Left renal pelvis (tissue), 4 donors: ENCODE results near the gene EXOC3L4. TPM values are rescaled to one million over a fixed set of nuclear protein-coding genes. Genes with fewer than 3 reads are reported as not detected.
"Not testable (repeated sequence)": the region's sequence is repeated elsewhere in the genome, so short reads cannot be mapped to it uniquely, and the experiment has no call there.

Source experiments
- DNase-seq, 4 donors: peaks; one replicate each; pipeline ENCODE4 v3.0.0-alpha.2; 2013; ENCODE audit warnings: low read depth in 4 of 4, low spot score in 3 of 4
- polyA plus RNA-seq, 4 donors: library from polyadenylated mRNA; unstranded; fragments of 120-200 nt; gene quantifications; one replicate each; pipeline ENCODE4 v1.2.1, GENCODE V29; 2013; ENCODE audit not compliant: insufficient read length in 4 of 4

EXOC3L4 gene
- polyA plus RNA-seq, 4 donors = 0.70 to 5.3 (median 1.8) TPM

DNA sequence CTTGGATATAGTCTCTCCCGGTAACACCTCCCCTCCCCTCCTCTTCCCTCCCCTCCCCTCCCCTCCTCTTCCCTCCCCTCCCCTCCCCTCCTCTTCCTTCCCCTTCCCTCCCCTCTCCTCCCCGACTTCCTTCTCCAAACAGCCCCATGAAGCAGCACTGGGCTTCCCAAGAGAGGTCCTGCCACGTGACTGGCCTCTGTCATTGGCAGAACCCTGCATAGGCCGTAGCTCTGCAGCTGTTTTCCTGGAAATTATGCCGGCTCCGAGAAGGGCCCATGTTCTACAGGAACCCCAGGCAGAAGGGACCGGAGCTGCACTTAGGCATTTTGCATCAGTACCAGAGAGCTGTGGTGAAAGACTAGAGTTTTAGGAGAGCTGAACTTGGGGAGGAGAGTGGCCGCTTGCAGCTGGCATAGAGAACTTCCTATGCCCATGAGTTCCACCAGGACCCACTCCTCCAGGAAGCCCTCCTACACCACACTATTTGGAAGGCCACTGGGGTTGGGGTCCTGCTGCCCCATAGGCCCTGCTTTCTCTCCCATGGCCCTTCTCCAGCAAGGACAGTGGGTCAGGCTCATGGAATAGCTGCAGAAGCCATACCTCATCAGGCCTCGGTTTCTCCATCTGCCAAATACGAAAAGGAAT, 23.6 kb downstream of the EXOC3L4 start:
- no peak for DNase-seq

DNA sequence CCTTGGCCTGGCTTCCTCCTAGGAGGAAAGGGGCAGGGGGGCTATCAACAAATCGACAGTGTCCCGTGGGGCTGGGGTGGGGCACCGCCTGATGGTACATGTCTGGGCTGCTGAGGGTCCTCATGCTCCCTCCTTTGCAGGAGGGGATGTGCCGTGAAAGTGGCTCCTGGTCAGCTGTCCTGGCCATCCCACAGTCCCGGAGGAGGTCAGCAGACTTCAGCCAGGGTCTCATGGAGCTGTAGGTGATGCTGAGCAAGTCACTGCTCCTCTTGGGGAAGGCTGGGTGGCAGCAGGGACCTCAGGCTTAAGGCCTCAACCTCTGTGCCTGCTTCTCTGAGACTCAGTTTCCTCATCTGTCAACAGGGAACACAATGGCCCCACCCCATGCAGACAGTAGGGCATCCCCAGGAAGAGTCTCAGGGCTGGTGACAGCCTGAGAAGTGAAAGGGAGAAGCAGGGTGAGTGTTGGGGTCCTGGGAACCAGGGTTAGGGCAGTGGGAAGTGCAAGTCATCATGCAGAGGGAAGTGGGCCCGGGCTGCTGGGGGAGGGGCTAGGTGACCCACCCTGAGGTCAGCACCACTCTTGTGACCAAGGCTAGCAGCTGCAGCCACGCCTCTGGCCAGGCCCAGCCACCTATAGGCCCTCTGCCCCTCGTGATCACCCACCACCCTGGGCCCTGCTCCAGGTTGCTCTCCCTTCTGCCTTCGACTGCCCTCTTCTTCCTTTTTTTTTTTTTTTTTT, 24.3 kb downstream of the EXOC3L4 start:
- no peak for DNase-seq

DNA sequence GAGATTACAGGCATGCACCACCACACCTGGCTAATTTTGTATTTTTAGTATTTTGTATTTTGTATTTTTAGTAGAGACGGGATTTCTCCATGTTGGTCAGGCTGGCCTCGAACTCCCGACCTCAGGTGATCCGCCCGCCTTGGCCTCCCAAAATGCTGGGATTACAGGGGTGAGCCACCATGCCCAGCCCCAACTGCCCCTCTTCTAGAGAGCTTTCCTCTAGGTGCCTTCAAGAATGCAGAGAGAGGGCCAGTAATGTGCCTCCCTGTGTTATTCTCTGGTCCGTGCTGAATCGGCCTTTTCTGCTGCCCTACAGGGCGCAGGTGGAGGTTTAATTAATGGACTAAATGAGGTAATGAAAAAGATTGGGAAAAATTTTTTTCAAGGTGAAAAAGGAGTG, 25.0 kb downstream of the EXOC3L4 start:
- not testable (repeated sequence) for DNase-seq

DNA sequence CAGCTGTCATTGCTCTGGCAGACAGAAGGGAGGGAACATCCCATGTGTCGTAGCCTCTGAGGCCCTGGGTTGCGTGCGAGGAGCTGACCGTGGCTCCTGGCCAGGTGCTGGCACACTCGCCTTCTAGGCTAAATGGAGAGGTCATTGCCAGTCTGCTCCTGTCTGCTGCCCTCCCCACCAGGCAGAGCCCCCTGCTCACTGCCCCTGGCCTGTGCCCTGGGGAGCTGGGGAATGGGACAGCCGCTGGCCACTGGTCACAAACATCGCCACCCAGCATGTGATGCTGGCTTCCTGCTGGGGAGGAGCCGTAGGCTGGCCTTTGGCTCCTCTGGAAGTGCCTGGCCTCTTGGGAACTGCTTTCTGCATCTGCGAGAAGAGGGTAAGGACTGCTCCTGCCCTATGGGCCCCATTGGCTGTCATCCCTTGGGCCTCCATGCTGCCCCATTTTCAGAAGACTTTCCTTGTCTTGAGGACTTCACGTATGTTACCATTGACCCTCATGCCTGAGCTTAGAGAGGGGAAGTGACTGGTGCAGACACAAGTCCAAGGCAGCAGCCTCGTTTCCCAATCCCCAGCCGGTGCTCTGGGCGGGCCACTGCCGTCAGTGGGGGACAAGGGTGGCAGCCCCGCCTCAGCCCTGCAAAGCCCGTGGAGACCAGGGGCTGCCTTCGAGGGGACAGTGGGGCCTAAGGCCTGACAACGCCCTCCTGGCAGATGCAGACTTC, 26.8 kb downstream of the EXOC3L4 start:
- DNase-seq = no peak

DNA sequence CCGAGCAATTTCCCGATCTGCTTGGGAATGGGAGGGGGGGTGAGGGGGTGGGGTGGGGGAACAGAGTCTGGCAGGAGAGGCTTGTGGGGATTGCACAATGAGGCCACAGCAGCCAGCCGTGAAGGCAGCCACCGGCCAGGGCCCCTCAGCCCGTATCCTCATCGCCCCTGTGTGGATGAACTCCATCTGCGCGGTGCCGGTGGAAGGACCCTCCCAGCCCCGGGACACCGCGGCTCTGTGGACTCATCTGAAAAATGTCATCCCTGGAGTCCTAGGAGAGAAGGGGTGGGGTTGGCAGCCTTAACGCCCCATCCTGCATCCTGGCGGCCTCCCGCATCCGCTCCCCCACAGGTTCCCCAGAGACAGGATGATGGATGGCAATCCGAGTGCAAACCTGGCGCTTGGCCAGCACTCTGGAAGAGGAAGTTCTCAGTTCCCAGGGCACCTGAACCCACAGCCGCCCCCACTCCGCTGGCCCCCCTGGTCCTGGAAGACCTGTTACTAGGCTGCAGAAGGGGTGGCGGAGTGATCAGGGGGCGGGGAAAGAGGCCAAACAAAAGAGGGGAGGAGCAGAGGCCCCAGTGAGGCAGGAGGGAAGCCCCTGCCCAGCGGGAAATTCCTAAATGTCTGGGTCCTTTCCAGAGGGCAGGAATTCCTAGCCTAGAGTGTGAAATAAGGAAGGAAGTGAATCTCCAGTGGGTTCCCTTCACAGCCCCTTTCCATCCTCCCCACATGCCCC, 27.5 kb downstream of the EXOC3L4 start:
- peak; percentile 79 to 89 (median 84) for DNase-seq

DNA sequence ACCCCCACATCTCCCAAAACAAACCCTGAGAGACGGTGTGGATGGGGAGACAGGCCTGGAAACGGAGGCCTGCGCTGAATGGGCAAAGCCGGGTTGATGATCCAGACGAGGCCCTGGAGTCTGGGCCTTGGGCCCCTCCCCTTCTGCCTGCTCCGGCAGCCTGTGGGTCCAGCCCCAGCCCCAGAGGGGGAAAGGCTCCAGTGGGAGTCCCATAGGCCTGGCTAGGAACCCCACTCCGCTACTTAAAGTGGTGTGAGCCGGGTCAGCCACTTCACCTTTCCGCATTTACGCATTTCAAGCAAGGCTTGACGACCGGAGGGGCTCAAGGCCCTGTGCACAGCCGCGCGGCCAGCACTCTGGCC, 28.0 kb downstream of the EXOC3L4 start:
- no peak for DNase-seq

DNA sequence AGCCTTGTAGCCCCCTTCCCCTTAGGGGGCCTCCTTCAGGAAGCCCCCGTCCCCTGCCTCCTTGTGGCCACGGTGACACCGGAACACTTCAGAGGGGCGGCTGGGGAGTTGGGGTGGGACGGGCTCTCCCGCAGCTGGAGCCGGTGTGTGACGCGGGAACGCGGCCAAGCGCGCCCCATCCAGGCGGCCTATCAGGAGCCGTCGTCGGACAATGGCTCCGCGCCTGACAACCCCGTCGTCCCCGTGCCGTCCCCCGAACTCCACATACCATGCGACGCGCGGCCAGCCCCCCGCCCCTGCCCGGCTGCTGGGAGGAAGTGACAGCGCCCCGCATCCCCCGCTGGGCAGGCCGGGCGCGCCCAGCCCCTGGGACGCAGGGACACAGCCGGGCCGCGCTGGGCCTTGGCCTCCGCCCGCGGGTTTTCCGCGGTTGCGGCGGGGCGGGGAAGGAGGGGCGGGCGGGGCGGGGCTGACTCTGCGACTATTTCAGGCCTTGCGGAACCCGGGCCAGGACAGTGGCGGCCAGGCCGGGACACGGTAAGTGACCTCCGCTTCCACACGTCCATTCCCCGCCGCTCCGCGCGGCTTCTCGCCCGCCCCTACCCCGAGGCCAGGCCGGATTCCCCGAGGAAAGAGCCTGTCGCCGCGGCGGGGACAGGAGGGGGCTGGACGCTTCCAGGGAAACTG, 28.6 kb downstream of the EXOC3L4 start, which contains the start of gene TNFAIP2:
Gene TNFAIP2, plus strand, starts transcription at position 515 of the 687 bp plus-strand sequence. CDS start 2,997 bp downstream, outside the sequence.
- no peak for DNase-seq

DNA sequence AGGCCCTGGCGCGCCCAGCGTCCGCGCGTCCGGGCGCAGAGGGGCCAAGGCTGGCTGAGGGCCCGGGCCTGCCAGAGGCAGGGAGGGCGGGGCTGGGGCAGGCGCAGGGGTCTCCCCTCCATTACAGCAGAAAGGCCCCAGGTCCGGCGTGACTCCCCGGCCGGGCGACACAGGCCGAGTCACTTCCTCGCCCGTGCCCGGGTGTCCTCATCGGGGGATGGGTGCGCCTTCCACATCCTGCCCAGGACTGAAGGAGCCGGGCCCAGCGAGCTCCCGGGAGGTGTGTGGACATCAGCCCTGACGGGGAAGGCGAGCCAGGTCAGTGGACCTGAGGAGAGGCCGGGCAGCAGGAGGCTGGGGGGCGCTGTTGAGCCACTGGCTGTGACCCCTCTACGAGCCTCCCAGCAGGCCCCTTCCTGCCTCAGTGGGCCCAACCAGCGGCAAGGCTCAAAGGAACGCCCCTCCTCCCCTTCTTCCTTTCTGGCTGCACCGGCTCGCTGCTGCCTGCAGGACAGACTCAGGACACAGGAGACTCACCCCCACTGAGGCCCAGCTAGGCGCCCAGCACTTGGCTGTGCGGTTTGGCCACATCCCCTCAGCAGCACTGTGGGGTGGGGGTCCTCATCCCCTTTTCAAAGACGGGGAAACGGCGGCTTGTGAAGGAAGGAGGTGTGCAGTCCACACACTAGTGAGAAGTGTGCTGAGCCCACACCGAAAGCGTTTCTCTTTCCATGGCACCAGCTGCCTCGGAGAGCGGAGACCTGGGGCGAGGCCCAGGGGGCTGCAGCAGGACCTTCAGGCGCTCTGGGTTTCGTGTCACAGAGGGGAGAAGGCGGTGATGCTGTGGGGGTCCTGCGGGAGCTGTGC, 29.3 kb downstream of the EXOC3L4 start:
- no peak for DNase-seq

DNA sequence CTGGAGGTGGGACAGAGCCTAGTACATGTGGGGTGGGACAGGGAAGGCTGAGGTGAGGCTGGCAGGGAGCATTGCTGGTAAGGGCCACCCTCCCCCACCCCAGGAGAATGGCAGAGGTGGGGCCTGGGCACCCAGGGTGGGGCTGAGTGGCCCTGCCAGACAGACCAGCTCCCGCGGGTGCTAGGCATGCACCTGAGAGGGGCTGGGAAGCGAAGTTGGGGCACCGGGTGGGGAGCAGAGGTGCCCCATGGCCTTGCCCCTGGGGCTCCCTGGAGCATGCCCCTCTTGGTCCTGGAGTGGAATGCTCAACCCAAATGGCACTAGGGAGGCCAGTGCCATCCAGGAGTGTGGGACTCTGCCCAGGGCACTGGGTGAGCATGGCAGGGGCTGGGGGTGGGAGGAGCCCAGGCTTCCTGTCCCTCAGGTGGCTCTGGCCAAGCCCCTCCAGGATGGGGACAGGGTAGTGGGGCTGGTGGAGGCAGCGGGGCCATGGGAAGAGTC, 30.0 kb downstream of the EXOC3L4 start:
- DNase-seq = no peak

DNA sequence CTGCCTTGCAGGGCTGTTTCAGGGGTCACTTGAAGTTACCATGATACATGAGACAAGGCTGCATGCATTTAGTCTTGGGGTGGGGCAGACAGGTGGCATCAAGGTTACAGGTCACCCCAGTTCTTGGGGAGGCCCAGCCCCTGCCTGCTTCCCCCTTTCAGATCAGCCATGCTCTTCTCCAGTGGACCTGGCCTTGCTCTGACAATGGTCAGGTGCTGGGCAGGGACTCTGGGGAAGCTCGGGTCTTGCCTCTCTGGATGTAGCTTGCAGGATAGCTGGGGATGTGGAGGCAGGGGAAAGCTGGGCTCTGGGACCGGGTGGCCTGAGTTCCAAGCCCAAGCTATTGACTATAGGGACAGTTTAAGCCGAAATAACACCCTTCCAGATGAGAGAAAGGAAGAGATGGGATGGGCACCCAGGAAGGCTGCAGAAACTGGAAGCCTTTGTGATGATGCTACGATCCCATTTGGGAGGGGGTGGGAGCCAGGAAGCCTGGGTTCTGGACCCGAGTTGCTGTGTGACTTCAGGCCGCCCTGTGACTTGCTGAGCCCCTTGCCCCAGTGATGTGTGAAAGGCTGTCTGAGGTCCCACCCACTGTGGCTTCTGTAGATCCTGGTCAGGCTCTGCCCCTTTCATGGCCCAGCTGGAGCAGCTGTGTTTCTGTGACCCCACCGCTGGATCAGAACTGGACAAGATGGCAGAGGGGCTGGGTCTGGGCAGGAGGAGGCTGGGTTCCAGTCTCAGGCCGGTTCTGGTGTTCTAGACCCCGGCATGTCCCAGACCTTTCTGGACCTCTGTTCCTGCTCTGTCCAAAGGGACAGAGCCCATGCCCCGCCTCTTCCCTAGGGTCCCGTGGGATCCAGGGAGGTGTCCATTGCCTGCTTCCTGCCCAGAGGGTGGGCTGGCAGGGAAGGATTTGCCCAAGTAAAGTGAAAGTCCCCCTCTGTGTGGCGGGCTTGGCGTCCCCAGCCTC, 30.9 kb downstream of the EXOC3L4 start:
- no peak for DNase-seq

DNA sequence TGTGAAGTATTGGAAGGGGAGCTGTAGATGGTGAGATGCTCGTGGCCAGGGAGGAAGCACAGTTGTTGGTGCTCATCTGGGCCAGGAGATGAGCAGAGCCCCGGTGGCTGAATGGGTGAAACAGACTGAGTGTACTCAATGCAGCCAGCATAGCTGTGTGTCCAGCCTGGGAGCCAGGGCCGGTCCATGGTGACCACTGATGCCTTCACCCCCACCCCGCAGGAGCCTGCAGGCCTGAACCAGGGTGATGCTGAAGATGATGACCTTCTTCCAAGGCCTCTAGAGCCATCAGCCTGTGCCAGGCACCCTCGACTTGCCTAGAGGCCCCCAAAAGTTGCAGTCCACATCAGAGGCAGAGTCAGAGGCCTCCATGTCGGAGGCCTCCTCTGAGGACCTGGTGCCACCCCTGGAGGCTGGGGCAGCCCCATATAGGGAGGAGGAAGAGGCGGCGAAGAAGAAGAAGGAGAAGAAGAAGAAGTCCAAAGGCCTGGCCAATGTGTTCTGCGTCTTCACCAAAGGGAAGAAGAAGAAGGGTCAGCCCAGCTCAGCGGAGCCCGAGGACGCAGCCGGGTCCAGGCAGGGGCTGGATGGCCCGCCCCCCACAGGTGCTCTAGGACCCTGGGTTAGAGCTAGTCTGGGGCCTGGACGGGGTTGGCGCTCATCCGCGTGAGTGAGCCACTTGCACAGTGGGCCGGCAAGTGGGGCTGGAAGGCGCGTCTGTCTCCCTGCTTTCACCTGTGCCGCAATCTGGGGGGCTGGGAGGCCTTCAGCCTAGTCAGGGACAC, 31.8 kb downstream of the EXOC3L4 start:
- DNase-seq = no peak

DNA sequence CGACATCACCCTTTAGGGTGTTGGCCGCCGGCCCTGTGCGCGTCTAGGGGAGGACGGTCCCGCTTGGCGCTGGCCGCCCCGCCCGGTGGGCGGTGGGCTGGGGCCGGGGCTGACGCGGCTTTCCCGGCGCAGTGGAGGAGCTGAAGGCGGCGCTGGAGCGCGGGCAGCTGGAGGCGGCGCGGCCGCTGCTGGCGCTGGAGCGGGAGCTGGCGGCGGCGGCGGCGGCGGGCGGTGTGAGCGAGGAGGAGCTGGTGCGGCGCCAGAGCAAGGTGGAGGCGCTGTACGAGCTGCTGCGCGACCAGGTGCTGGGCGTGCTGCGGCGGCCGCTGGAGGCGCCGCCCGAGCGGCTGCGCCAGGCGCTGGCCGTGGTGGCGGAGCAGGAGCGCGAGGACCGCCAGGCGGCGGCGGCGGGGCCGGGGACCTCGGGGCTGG, 32.4 kb downstream of the EXOC3L4 start:
- no peak for DNase-seq

DNA sequence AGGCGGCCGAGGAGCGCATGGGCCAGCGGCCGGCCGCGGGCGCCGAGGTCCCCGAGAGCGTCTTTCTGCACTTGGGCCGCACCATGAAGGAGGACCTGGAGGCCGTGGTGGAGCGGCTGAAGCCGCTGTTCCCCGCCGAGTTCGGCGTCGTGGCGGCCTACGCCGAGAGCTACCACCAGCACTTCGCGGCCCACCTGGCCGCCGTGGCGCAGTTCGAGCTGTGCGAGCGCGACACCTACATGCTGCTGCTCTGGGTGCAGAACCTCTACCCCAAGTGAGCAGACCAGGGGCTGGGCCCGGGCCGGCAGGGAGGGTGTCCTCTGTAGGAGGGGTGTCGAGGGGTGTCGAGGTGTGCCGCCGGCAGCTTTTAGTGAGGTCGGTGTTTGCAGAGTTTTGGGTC, 32.8 kb downstream of the EXOC3L4 start:
- no peak for DNase-seq

DNA sequence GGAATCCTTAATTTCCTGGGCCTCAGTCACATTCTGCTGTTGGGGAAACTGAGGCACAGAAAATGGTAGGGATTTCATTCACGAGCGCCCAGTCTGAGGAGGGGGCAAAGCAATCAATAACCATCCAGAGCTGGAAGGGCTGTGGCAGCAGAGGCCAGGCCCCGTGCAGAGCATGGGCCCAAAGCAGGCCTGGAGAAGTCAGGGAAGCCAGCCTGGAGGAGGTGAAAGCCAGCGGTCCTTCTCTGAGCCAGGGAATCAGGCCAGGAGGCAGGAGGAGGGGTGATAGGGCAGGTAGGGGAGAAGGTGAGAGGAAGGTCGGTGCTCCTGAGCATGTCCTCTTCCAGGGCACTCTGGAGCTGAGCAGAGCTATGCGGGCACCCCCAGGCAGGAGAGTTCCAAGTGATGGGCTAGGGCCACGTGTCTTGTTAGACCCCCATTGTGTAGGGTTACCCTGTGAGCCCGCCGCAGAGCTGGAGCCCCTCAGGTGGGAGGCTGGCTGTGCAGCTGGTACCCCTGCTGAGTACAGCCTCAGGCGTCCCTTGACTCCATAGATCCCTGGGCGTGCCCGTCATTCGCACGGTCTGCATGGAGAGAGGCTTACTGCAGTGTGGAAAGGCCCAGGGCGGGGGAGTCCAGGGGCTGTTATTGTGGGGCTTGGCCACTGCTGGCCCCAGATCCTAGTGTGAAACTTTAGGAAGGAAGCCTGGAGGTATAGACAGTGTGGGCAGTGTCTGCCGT, 33.5 kb downstream of the EXOC3L4 start:
- no peak for DNase-seq

DNA sequence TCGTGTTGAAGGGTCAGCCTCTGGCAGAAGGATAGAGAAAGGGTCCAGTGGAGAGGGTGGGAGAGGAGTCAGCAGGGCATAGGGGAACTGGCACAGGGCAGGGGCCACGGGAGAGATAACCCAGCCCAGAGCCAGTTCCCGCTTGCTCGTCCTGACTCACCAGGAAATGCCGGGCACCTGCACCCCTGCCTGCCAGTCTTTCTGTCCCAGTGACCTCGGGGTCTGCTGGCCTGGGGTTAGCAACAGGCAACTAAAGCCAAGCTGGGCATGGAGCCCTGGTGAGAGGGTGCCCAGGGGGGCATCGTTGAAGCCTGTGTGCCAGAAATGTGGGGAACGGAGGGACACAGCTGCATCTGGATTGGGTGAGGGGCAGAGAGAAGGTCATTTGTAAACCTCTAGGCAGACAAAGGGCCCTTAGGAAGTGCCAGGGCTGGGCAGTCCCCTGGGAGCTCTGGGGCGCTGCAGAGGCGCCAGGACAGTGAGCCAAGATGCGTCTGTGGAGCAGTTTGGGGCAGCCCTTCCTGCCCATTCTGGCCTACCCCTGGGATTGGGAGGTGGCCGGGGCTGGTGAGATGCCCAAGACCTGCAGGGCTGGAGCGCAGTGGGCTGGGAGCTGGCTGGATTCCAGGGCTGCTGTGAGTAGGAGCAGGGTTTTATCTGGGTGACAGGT, 34.2 kb downstream of the EXOC3L4 start:
- DNase-seq = no peak
